Activated T-cell treated with anti-CD3 and anti-CD28 coated beads, Interleukin-2, amount 50 U/mL, for 72 hours (primary cell): ENCODE measurements around the gene SFTA2. TPM values are rescaled to one million over a fixed set of nuclear protein-coding genes. Genes with fewer than 3 reads are reported as not detected.
"Not testable (repeated sequence)": the region's sequence is repeated elsewhere in the genome, so short reads cannot be mapped to it uniquely, and the experiment has no call there.

ENCODE experiments used
- ATAC-seq, 2 donors: fragments of 150-1000 bp; cut with Tn5 transposase; replicated peaks in 1 of 2; 2 replicates each; pipeline ENCODE4 v1.10.0; 2021; ENCODE audit warnings: moderate library complexity in 2 of 2, mild to moderate bottlenecking in 1 of 2
- DNase-seq, 2 donors: peaks; one replicate each; pipeline ENCODE4 v3.0.0; 2021 to 2022; ENCODE audit warnings: mixed read lengths in 1 of 2
- H3K27ac Mint-ChIP-seq: one replicate; pipeline ENCODE4 v1.8.0; 2022; ENCODE audit warnings: mild to moderate bottlenecking, moderate library complexity, mixed read lengths
- H3K27me3 Mint-ChIP-seq: one replicate; pipeline ENCODE4 v1.8.0; 2022; ENCODE audit warnings: low read depth, mixed read lengths
- H3K36me3 Mint-ChIP-seq, 2 donors: one replicate each; pipeline ENCODE4 v1.8.0; 2022; ENCODE audit warnings: mixed read lengths in 2 of 2, mild to moderate bottlenecking in 1 of 2; ENCODE audit not compliant: insufficient read depth in 2 of 2
- H3K4me1 Mint-ChIP-seq: one replicate; pipeline ENCODE4 v1.8.0; 2022; ENCODE audit warnings: low read depth, mixed read lengths
- H3K4me3 Mint-ChIP-seq, 2 donors: one replicate each; pipeline ENCODE4 v1.8.0; 2022; ENCODE audit warnings: mild to moderate bottlenecking in 2 of 2, mixed read lengths in 2 of 2, moderate library complexity in 2 of 2
- H3K9me3 Mint-ChIP-seq, 2 donors: one replicate each; pipeline ENCODE4 v1.8.0; 2022; ENCODE audit warnings: mixed read lengths in 2 of 2
- total RNA-seq, 2 donors: library from RNA; stranded (reverse); gene quantifications; one replicate each; pipeline ENCODE4 v1.2.3, GENCODE V29; 2022

The SFTA2 gene
- under 1 TPM in 1 of 2 donors, not detected in 1; 0.31 TPM for total RNA-seq

DNA sequence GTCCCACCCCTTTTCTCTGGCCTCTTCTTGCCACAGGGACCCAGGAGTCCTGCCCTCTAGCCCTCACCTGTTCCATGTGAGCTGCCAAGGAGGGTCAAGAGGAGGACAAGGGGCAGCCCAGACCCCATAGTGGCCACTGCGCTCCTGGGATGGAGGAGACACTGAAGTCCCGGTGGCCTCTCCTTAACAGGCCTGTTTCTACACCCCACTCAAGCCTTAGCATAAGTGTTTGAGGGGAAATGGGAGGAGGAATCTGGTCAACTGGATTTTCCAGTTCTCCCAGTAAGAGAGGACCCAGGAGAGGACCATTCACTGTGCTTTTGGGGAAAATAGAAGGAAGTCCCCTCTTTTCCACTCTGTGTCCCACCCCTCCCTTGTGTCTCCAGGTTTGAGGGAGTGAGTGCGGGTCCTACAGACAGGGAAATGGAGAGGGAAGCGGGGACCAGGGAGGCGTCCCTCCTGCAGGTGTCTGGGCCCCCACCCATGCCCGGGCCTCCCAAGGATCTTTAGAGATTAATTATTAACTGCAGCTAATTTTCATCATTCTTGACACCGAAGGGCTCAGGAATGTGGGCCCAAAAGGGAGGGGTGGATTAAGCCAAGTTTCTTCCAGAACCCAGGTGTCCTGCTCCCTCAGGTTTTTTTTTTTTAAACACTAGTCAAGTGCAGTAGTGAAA is at the start of gene SFTA2:
TSS of gene SFTA2 (minus strand) at position 202 of the 677 bp plus-strand sequence. CDS start at position 128, 74 bp downstream.
- Mint-ChIP-seq H3K27ac (no peak within 1 kb of the TSS), H3K9me3 (peaks cover 3 to 4% of the 10 kb centered on the region in 2 donors), H3K36me3 (peaks cover 3 to 14% of the 10 kb centered on the region in 2 donors), H3K4me1 (peaks cover 7% of the 10 kb centered on the region), H3K27me3 (peaks cover 7% of the 10 kb centered on the region), H3K4me3 (no peak within 1 kb of the TSS)
- DNase-seq (no peak), ATAC-seq (no peak)

DNA sequence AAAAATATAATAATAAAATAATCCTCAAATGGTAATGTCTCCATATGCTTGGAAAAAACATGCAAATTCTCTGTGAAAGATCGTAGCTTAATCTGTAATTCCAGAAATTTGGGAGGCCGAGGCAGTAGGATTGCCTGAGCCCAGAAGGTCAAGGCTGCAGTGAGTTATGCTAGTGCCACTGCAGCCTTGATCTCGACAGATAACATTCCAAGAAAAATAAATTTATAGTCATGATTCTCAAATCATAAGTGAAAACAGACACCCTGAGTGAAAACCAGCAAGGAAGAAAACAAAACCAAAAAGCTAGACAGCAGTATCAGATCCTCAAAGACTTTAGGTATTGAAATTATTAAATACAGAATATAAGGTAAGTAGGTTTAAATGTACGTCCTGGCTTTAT is 47.7 kb upstream of the SFTA2 start:
- no peaks in the 10 kb centered on the region for H3K36me3 Mint-ChIP-seq
- H3K27me3 Mint-ChIP-seq: peaks cover 40% of the 10 kb centered on the region
- no peak overlapping the region for H3K27ac Mint-ChIP-seq
- peaks cover 9% of the 10 kb centered on the region for H3K4me1 Mint-ChIP-seq
- H3K9me3 Mint-ChIP-seq: no peaks in the 10 kb centered on the region
- H3K4me3 Mint-ChIP-seq: no peak overlapping the region
- ATAC-seq (no peak), DNase-seq (no peak)

DNA sequence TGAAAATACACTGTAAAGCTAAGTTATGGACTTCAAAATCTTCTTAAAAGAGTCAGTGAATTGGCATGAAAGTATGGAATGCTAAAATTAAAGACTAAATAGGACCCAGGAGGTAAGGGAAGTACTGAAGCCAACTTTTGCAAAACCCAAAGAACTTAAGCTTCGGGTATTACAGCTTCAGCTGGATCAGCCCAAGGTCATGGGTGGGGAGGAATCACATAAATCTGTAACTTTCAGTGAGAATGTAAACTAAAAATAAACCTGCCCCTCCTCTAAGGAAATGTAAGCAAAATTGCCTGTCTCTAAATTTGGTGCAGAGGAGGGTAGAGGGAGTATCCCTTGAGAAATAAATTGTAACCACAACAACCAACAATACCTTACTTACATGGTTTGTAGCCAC is 47.2 kb upstream of the SFTA2 start:
- Mint-ChIP-seq H3K27me3 (peaks cover 40% of the 10 kb centered on the region), H3K36me3 (no peaks in the 10 kb centered on the region), H3K27ac (no peak overlapping the region), H3K9me3 (no peaks in the 10 kb centered on the region), H3K4me3 (no peak overlapping the region), H3K4me1 (peaks cover 9% of the 10 kb centered on the region)
- ATAC-seq (no peak), DNase-seq (no peak)

DNA sequence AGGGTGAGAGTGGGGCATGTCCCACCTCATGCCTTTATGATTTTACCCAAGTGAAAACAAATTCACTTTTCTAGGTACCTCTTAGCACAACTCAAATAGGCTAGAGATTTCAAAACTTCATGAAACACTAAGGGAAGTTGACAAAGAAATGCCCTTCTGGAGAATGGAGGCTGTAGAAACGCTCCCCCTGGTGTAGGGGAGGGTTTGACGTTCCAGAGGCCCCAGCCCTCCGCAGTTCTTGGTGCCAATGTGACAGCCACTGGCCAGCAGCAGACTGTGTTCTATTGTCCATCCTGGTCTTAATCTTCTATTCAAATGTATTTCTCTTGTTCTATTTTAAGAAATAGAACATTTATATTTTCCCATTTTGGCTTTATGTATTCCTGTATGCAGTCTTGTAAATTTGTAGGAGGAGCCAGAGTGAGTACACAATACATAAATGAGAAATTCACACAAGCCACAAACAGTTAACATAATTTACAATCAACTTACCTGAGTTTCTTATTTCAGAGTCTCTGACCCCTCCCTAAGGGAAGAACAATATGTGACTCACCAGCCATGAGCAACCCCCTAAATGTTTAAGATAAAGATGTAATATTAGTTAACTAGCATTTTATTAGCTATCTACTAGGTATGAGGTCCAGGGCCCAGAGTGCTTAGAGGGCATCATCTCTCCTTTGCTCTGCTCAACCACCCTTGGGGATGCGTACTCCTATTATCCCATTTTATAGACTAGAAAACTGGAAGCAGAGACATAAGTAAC is 42.7 kb upstream of the SFTA2 start:
- no peak overlapping the region for H3K4me3 Mint-ChIP-seq
- DNase-seq (no peak), ATAC-seq (no peak)
- peaks cover 26% of the 10 kb centered on the region for H3K27me3 Mint-ChIP-seq
- no peak overlapping the region for H3K27ac Mint-ChIP-seq
- no peaks in the 10 kb centered on the region for H3K9me3 Mint-ChIP-seq
- H3K36me3 Mint-ChIP-seq: no peaks in the 10 kb centered on the region
- H3K4me1 Mint-ChIP-seq: no peaks in the 10 kb centered on the region

DNA sequence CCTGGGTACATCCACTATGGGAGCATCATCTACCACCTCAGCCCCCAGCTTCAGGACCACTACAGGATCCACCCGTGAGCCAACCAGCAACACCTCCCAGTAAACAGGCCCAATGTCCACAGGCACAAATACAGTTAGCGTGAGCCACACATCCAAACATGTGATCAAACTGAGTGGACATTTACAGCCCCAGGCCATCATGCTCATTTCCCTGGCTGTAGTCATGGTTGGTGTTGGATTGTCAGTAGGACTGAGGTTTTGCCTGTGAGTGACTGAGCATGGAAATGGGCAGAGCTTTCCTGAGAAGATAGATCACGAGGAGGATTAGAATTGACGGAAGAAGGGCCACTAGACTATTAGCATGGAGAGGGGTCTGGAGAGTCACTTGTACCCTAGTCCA is 40.8 kb upstream of the SFTA2 start:
- H3K36me3 Mint-ChIP-seq: no peaks in the 10 kb centered on the region
- H3K4me3 Mint-ChIP-seq: no peak overlapping the region
- H3K27ac Mint-ChIP-seq: no peak overlapping the region
- no peaks in the 10 kb centered on the region for H3K9me3 Mint-ChIP-seq
- peaks cover 18% of the 10 kb centered on the region for H3K27me3 Mint-ChIP-seq
- H3K4me1 Mint-ChIP-seq: peaks cover 7% of the 10 kb centered on the region
- ATAC-seq: no peak
- DNase-seq: no peak

DNA sequence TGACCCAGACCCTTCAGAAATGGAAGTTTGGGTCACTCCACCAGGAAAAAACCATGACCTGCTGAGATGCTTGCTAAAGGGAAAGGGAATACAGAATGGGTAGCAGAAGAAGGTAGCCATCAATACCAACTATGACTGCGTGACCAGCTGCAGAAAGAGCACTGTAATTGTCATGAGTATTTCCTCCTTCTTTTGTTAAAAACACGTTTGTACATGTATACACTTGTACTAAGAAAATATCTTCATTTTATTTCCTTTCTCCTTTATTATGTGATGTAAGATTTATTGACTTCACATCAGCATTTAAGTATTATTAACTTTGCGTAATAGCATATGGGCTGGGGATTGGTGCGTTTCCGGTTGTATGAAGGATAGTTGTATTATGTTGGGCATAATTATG is 39.0 kb upstream of the SFTA2 start:
- H3K27me3 Mint-ChIP-seq: peaks cover 22% of the 10 kb centered on the region
- DNase-seq: no peak
- H3K27ac Mint-ChIP-seq: no peak overlapping the region
- no peaks in the 10 kb centered on the region for H3K9me3 Mint-ChIP-seq
- no peak overlapping the region for H3K4me3 Mint-ChIP-seq
- no peaks in the 10 kb centered on the region for H3K36me3 Mint-ChIP-seq
- no peak for ATAC-seq
- H3K4me1 Mint-ChIP-seq: peaks cover 7% of the 10 kb centered on the region

DNA sequence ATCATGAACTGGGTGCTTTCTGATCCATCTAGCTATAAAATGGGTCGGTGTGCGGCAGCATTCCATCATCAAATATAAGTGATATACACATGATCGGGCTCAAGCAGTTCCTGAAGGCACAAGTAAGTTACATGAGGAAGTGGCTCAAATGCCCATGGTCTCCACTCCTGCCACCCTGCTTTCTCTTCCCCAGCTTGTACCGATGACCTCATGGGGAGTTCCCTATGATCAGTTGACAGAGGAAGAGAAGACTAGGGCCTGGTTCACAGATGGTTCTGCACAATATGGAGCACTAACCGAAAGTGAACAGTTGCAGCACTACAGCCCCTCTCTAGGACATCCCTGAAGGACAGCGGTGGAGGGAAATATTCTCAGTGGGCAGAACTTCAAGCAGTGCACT is 37.2 kb upstream of the SFTA2 start:
- H3K36me3 Mint-ChIP-seq: not testable (repeated sequence)

DNA sequence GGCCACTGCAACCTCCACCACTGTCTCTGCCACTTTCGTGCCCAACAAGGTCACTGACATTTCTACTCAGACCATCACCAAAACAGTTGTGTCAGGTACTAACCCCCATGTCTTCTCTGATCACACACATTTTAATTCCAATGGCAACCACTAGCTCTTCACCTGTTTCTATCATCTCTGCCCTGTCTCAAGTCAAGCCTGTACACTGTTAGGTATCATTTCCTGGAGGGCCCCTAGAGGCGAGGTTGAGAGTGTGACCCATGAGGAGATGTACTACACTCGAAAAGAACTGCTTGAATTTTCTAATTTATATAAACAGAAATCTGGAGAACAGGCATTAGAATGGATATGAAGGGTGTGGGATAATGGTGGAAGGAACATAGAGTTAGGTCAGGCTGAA is 34.2 kb upstream of the SFTA2 start:
- Mint-ChIP-seq H3K4me3 (no peak overlapping the region), H3K27me3 (peaks cover 35% of the 10 kb centered on the region), H3K9me3 (no peaks in the 10 kb centered on the region), H3K4me1 (peaks cover 27% of the 10 kb centered on the region), H3K27ac (no peak overlapping the region), H3K36me3 (no peaks in the 10 kb centered on the region)
- DNase-seq (no peak), ATAC-seq (no peak)

More for the DNA sequence above, 37.2 kb upstream of the SFTA2 start:
- not testable (repeated sequence) for H3K4me3 Mint-ChIP-seq, H3K27ac Mint-ChIP-seq, DNase-seq, ATAC-seq, H3K9me3 Mint-ChIP-seq
- peaks cover 23% of the 10 kb centered on the region for H3K4me1 Mint-ChIP-seq
- peaks cover 40% of the 10 kb centered on the region for H3K27me3 Mint-ChIP-seq

DNA sequence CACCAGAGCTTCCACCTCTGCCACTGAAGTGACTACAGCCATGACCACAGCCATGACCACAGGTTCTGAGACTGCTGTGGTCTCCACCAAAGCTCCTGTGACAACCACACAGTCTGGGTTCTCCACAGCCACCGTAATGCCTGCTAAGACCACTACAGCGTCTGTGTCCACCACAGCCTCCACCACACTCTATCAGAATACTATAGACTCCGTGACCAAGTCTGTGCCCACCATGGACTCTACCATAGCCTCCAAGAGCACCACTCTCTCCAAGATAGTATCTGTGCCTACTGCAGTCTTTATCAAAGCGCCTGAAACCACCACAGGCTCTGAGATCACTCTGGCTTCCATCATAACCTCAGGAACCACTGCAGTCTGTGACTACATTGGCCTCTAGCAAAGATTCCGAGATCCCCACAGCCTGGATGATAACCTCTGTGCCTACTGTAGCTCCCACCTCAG is 33.2 kb upstream of the SFTA2 start:
- DNase-seq (peak; percentile 13 to 24), ATAC-seq (peak; percentile 43 to 48)
- Mint-ChIP-seq H3K9me3 (no peaks in the 10 kb centered on the region), H3K27ac (peak overlapping the region; percentile 23), H3K4me1 (peaks cover 27% of the 10 kb centered on the region), H3K36me3 (no peaks in the 10 kb centered on the region), H3K4me3 (no peak overlapping the region), H3K27me3 (peaks cover 39% of the 10 kb centered on the region)

DNA sequence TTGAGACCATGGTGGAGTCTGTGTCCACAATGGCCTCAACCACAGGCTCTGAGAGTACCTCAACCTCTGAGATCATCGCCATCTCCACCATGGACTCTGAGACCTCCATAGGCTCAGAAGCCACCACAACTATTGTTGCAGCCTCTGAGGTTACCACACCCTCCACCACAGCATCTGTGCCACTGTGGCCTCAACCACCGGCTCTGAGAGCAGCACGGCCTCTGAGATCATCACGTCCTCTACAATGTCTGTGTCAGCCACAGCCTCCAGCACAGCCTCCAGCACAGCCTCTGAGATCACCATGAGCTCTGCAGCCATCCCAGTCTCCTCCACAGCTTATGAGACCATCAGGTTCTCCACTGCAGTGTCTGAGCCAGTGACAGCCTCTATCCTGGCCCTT is 32.1 kb upstream of the SFTA2 start:
- DNase-seq (peak; percentile 35 to 61), ATAC-seq (peak; percentile 77 to 84)
- no peaks in the 10 kb centered on the region for H3K36me3 Mint-ChIP-seq
- peaks cover 21% of the 10 kb centered on the region for H3K4me1 Mint-ChIP-seq
- no peaks in the 10 kb centered on the region for H3K9me3 Mint-ChIP-seq
- peaks cover 43% of the 10 kb centered on the region for H3K27me3 Mint-ChIP-seq
- no peak overlapping the region for H3K27ac Mint-ChIP-seq
- no peak overlapping the region for H3K4me3 Mint-ChIP-seq

DNA sequence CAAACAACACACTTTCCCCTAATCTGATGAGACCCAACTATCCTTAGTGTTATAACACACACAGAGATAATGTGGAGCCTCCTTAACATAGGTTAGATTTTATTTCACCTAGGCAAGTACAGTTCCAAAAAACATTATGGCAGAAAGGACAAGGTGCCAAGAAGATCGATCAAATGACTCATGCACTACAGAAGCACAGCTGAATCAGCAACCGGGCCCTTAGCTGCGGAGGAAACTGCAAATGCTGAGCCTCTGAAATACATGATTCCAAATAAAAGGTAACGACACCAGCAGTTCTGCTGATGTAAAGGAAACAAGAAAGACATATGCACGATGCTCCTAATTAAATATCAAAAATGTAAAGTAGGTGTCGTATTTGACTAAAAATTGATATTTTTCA is 31.7 kb upstream of the SFTA2 start:
- H3K4me3 Mint-ChIP-seq: no peak overlapping the region
- H3K36me3 Mint-ChIP-seq: no peaks in the 10 kb centered on the region
- H3K4me1 Mint-ChIP-seq: peaks cover 20% of the 10 kb centered on the region
- no peaks in the 10 kb centered on the region for H3K9me3 Mint-ChIP-seq
- DNase-seq: no peak
- H3K27ac Mint-ChIP-seq: no peak overlapping the region
- H3K27me3 Mint-ChIP-seq: peaks cover 45% of the 10 kb centered on the region
- peak in 1 of 2 donors; percentile 19 for ATAC-seq

DNA sequence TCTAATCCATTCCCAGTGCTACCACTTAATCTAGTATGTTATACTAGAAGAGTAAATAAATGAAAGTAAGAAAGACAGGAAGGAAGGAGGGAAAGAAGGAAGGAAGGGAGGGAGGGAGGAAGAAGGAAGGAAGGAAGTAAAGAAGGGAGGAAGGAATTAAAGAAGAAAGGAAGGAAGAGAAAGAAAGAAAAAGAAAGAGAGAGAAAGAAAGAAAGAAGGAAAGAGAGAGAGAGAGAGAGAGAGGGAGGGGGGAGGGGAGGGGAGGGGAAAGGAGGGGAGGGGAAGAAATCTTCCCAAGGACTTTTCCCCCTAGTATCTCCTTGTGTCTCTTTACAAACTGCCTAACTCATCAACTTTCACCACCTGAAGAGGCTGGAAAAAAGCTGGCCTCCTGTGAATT is 30.7 kb upstream of the SFTA2 start:
- H3K4me3 Mint-ChIP-seq: no peak overlapping the region
- no peaks in the 10 kb centered on the region for H3K36me3 Mint-ChIP-seq
- no peak for ATAC-seq
- DNase-seq: no peak
- no peak overlapping the region for H3K27ac Mint-ChIP-seq
- peaks cover 45% of the 10 kb centered on the region for H3K27me3 Mint-ChIP-seq
- H3K9me3 Mint-ChIP-seq: no peaks in the 10 kb centered on the region
- peaks cover 20% of the 10 kb centered on the region for H3K4me1 Mint-ChIP-seq

DNA sequence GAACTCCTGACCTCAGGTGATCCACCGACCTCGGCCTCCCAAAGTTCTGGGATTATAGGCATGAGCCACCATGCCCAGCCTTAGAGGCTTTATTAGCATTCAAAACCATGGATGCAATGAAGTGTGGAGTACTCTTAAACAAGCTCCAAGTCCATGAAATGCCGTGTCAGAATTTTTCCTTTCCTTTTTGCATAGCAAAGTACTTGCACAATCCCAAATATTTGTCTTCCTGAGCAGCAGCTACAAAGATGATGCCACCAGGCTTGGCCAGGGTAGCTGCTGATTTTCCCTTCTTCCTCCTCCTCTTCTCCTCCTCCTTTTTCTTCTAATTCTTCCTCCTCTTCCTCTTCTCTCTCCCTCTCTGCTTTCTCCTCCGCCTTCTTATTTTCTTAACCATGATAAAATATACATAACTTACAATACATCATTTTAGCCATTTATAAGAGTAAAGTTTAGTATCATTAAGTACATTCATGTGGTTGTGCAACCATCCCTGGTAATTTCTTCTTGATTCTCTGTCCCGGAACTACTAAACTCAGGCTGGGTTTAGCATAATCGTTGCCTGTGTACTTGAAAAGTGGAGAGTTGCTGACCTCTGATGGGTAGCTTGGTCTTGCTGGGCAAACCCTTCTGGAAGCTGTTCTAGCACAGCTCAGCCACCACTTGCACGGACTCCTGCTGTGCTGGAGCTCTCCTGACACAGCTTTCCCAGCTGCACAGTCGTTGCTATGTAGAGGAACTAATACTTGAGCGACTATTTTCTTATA is 29.1 kb upstream of the SFTA2 start:
- DNase-seq: no peak
- no peak for ATAC-seq
- Mint-ChIP-seq H3K4me1 (peaks cover 31% of the 10 kb centered on the region), H3K36me3 (no peaks in the 10 kb centered on the region), H3K27me3 (peaks cover 52% of the 10 kb centered on the region), H3K4me3 (no peak overlapping the region), H3K27ac (no peak overlapping the region), H3K9me3 (no peaks in the 10 kb centered on the region)
